DMS114 treated with DMSO at 0.1 percent for 48 hours (cell line): Measurements from ENCODE around the gene DOCK4.

Experiments
- DNase-seq: peaks from one replicate; lab custom pipeline; 2025; ENCODE audit not compliant: unreplicated experiment; lab: John Stamatoyannopoulos, UW

Gene DOCK4

DNA sequence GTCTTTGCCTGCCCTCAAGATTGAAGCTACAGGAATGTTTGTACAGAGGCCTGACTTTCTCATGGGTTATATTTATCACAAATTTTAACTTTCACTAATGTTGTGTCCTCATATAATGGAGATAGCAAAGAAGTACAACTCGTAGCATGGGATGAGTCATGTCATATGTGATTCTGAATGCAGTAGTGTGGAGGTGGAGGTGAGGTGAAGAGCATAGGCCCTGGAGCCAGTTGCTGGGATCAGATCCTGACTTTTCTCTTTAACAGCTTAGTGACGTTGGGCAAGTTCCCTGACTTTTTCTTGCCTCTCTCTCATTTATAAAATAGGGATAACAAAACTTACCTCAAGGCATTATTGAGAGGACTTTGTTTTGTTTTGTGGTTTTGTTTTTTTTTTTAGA lies 511.8 kb downstream of the DOCK4 start:
- DNase-seq: no peak

DNA sequence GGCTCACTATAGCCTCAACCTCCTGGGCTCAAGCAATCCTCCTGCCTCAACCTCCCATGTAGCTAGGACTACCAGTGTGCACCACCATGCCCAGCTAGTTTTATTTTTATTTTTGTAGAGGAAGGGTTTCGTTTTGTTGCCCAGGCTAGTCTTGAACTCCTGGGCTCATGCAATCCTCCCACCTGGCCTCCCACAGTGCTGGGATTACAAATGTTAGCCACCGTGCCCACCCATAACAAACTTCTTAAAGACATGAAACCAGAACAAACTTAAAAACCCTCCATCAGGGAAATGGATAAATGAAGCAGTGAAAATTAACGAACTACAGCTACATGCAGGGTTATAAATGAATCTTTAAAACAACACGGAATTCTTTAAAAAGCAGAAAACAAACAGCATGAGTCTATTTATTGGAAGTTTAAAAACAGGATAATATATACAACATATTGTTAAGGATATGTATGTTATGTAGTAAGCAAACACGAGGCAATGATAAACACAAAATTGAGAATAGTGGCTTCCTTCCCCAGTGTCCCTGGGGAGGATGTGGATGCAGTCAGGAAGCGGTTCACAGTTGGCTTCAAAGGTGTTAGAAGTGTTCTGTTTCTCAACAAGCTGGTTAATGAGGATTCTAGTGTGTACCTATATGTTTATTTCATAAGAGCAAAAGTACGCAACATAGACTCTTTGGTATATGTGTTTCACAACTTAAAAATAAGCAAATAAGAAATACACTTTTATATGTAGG lies 515.7 kb downstream of the DOCK4 start:
- DNase-seq: no peak

DNA sequence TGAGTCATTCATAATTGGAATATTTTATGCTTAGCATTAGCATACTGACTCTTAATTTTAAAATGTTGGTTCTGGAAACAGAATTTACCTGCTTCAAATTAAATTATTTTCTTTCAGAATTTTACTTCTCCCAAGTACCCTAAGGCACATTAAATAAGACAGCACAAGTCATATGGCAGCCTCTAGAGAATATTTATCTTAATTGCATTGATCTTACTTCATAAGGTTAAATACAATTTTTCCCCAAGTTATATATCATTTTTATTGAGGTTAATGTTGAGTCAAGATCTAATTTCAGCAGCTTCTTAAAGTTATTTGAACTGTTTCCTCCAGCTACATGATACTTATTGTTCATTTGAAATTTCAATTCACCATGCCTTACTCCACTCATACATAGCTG lies 520.9 kb downstream of the DOCK4 start:
- no peak for DNase-seq

DNA sequence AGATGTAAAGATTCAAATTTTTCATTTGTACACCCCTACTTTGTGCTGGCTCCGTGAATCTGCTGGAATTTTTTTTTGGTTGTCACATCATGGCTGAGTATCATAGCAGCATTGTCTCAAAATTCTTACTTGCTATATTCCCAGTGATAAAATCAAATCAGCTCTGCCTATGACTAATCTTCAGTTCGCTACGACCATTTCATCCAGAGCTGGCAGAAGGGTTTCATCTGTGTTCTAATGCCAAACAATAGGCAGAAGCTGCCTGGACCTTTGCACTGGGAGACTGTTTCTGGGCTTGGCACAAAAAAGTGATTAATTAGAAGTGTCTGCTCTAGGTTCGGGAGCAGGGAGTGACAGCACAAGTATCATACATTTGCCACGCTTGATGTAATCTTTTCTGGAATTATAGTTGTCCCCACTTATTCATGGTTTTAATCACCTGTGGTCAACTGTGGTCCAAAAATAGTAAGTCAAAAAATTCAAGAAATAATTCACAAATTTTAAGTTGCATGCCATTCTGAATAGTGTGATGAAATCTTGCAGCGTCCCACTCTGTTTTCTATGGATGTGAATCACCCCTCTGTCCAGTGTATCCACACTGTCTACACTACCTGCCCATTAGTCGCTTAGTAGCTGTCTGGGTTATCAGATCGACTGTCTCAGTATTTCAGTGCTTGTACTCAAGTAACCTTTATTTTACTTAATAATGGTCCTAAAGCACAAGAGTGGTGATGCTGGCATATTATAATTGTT lies 523.4 kb downstream of the DOCK4 start:
- DNase-seq: no peak

DNA sequence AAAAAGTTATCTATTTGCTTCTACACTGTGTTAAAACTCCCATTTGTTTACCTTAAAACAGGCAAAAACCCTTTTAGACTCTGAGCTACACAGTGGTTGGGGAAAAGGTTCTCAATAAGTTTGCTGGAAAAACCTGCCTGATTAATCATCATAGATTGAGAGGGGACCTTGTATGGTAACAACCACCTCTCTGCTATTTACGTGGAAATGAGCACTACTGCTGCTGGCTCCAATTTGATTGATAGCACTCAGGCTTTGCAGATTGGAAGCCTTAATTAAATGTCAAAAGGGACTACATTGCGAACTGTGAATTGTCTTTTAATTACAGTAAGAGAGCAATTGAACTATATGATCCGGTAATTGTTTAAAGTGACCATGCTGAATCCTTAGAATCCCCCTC lies 525.0 kb downstream of the DOCK4 start:
- DNase-seq: no peak

DNA sequence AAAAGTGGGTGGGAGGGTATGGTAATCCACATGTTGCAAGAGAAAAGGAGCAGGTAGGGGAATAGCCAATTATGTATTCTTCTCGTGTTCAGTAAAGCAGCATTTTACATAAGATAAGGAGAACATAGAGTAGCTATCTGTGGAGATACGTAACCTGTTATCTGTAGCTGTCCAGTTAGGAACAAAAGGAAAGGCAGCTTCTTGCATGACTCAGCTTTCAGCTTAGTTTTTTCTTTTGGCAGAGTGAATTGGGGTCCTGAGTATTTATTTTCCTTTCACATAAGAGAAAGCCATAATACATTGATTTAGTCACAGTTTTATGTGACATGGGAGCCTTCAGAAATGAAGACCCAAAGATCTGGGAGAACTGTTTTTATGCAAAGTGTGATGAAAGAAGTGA lies 527.2 kb downstream of the DOCK4 start:
- DNase-seq: no peak

DNA sequence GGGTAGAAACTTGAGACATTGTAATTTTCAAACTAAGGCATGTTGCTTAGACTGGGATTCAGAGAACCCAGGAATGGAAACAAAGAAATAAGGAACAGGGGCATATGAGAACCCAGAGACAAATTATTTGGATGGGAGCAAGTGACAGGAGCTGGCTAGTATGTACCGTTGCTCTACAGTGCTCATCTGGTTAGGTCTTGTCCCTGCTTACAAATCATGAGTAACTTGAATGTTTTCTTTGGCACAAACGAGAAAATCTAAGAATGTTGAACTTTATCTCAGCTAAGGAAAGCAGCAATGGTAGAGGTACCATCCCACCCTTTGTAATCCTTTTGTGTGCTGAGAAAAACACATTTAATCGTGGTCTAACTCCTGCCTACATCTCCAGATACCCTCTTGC lies 527.9 kb downstream of the DOCK4 start:
- no peak for DNase-seq

DNA sequence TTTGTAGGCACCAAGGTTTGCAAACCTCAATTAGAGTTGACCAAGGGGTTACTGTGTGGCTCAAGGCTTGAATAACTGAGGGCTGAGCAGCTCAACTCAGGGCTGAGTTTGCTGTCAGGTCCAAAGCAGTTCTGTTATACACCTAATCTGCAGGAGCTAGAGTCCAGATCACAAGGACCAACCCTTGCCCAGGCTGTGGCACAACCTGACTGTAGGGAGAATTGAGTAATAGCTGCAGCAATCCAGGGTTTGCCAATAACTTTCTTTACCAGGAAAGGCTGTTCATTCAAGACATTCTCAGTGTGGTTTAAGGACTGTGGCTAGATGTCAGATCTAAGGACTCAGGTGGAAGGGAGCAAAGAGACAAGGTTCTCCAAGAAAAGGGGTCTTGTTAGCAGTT lies 528.4 kb downstream of the DOCK4 start:
- DNase-seq: no peak

DNA sequence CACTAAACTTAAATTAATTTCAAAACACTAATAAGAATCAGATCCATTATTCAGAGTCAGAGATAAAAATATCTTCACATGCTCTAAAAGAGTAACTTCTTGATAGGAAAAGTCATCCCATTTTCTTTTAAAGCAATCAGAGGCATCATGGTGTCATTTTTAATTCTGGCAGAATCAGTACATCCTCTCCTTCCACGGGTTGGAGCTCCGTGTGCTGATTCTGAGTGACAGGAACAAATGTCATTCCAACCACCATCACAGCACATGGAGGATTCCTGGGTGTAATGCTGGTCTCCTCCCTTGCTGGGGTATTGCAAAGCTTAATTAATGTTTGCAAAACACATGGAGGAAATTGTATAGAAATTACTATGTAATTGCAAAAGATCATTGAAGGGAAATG lies 529.4 kb downstream of the DOCK4 start:
- DNase-seq: no peak
